GM23248 (cell line): ENCODE data around the gene PLVAP. TPM values are rescaled to one million over a fixed set of nuclear protein-coding genes. Genes with fewer than 3 reads are reported as not detected.

Source experiments
- DNase-seq: peaks from one replicate; pipeline ENCODE4 v3.0.0-alpha.2; 2015
- H2AFZ ChIP-seq: fragments of 200-600 bp; sonication (generic); 2 replicates; pipeline ENCODE4 v1.6.1; 2016; ENCODE audit warnings: antibody characterized with exemption
- H3F3A ChIP-seq: fragments of 200-600 bp; sonication (generic); 2 replicates; pipeline ENCODE4 v1.6.1; 2016; ENCODE audit warnings: mild to moderate bottlenecking, antibody characterized with exemption, mixed run types; ENCODE audit not compliant: insufficient read depth
- H3K27ac ChIP-seq: fragments of 200-600 bp; sonication (generic); 2 replicates; pipeline ENCODE4 v1.5.1; 2016; ENCODE audit warnings: mild to moderate bottlenecking
- H3K27me3 ChIP-seq: fragments of 200-600 bp; sonication (generic); replicated peaks from 2 replicates; pipeline ENCODE4 v1.6.1; 2016; ENCODE audit warnings: mild to moderate bottlenecking; ENCODE audit not compliant: insufficient read depth
- H3K36me3 ChIP-seq: fragments of 200-600 bp; sonication (generic); 2 replicates; pipeline ENCODE4 v1.6.1; 2016; ENCODE audit warnings: low read depth, mild to moderate bottlenecking
- H3K4me1 ChIP-seq: fragments of 200-600 bp; sonication (generic); 2 replicates; pipeline ENCODE4 v1.6.1; 2016; ENCODE audit warnings: mild to moderate bottlenecking; ENCODE audit not compliant: insufficient read depth
- H3K4me2 ChIP-seq: fragments of 200-600 bp; sonication (generic); one replicate; pipeline ENCODE4 v1.6.1; 2016; ENCODE audit warnings: mild to moderate bottlenecking; ENCODE audit not compliant: unreplicated experiment
- H3K4me3 ChIP-seq: fragments of 200-600 bp; sonication (generic); 2 replicates; pipeline ENCODE4 v1.5.1; 2016; ENCODE audit warnings: mild to moderate bottlenecking
- H3K79me2 ChIP-seq: fragments of 200-600 bp; sonication (generic); 2 replicates; pipeline ENCODE4 v1.6.1; 2016; ENCODE audit warnings: mild to moderate bottlenecking; ENCODE audit not compliant: insufficient read depth
- H3K9ac ChIP-seq: fragments of 200-600 bp; sonication (generic); 2 replicates; pipeline ENCODE4 v1.6.1; 2016; ENCODE audit warnings: mild to moderate bottlenecking
- H3K9me2 ChIP-seq: fragments of 200-600 bp; sonication (generic); 2 replicates; pipeline ENCODE4 v1.6.1; 2016; ENCODE audit warnings: mixed run types, mild to moderate bottlenecking, moderate library complexity; ENCODE audit not compliant: insufficient read depth
- H3K9me3 ChIP-seq: fragments of 200-600 bp; sonication (generic); one replicate; pipeline ENCODE4 v1.6.1; 2017; ENCODE audit warnings: low read depth
- H4K20me1 ChIP-seq: fragments of 200-600 bp; sonication (generic); 2 replicates; pipeline ENCODE4 v1.6.0; 2016; ENCODE audit not compliant: insufficient read depth
- EZH2 ChIP-seq: fragments of 200-600 bp; sonication (generic); IDR thresholded peaks from 2 replicates; pipeline ENCODE4 v1.6.1; 2018; ENCODE audit warnings: antibody characterized with exemption, mild to moderate bottlenecking; ENCODE audit not compliant: insufficient read depth, poor library complexity, severe bottlenecking
- EZH2phosphoT487 ChIP-seq: fragments of 200-600 bp; sonication (generic); IDR thresholded peaks from 2 replicates; pipeline ENCODE4 v1.6.1; 2018; ENCODE audit warnings: antibody characterized with exemption, moderate library complexity, mild to moderate bottlenecking, low read depth; ENCODE audit not compliant: insufficient read depth
- WGBS, 2 experiments: methylation state at CpG; one replicate each; pipeline ENCODE4 v1.1.6; 2015 to 2017; ENCODE audit warnings: low lambda C conversion rate in 2 of 2, low coverage in 1 of 2; ENCODE audit errors: missing lambda C conversion rate in 2 of 2; 5-methylcytosine and 5-hydroxymethylcytosine counted together
- in situ Hi-C: fragments of 300-500 bp; cut with MboI; formaldehyde crosslinking; loops from 2 replicates; pipeline ENCODE4 v1.15.0; 2020
- polyA plus RNA-seq: library from polyadenylated mRNA; unstranded; fragments of >200 nt; fragmentation: Nextera tagmentation; extraction: Ambion mirVana; gene quantifications from 2 replicates; pipeline ENCODE4 v1.2.1, GENCODE V29; 2016
- total RNA-seq: library from RNA; depleted of rRNA; stranded (reverse); fragments of >200 nt; shearing (Covaris generic); gene quantifications from 2 replicates; pipeline ENCODE4 v1.2.3, GENCODE V29; 2014

PLVAP gene
- total and polyA plus RNA-seq, 2 experiments from 2014 or later, result not detected

GRCh38 chr19:17341386-17341785, 35.8 kb downstream of the PLVAP start:
- no peak for DNase-seq
- H3K9me3 ChIP-seq, result no peaks in the 10 kb centered on the region
- no peak overlapping the region for H3K27ac ChIP-seq
- H3F3A ChIP-seq, result peaks cover 6% of the 10 kb centered on the region; the same call in 1 of the 2 replicates
- no peaks in the 10 kb centered on the region for H3K27me3 ChIP-seq
- no peaks in the 10 kb centered on the region for H3K4me1 ChIP-seq
- no peak overlapping the region for H3K4me3 ChIP-seq
- no peak for TF ChIP-seq EZH2phosphoT487
- TF ChIP-seq EZH2, result no peak
- H3K36me3 ChIP-seq, result no peaks in the 10 kb centered on the region
- no peaks in the 10 kb centered on the region for H4K20me1 ChIP-seq
- 92 to 96% methylated on average over 14 to 15 of the region's 15 CpGs for WGBS, 2 experiments
- H3K9ac ChIP-seq, result no peak overlapping the region
- no peaks in the 10 kb centered on the region for H3K9me2 ChIP-seq
- H2AFZ ChIP-seq, result no peak overlapping the region
- in situ Hi-C loops, result no loop called here
- H3K79me2 ChIP-seq, result no peaks in the 10 kb centered on the region
- H3K4me2 ChIP-seq, result no peak overlapping the region

DNA sequence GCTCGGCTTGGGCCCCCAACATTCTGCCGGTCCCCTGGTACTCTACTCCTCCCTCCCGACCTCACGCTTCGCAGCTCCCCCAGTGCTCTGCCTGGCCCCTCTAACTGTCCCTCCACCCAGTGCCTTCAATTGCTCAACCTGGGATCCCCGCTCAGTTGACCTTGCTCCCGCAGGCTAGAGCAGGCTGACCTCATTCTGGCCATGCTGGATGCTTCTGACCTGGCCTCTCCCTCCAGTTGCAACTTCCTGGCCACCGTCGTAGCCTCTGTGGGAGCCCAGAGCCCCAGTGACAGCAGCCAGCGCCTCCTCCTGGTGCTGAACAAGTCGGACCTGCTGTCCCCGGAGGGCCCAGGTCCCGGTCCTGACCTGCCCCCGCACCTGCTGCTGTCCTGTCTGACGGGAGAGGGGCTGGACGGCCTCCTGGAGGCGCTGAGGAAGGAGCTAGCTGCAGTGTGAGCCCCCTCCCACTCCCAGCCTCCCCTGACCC, 36.2 kb downstream of the PLVAP start:
- H3K4me2 ChIP-seq, result no peak overlapping the region
- no peak overlapping the region for H3K4me3 ChIP-seq
- no peaks in the 10 kb centered on the region for H3K79me2 ChIP-seq
- no peak overlapping the region for H2AFZ ChIP-seq
- WGBS, 2 experiments, result 73 to 79% methylated on average over 11 to 17 of the region's 17 CpGs
- no peaks in the 10 kb centered on the region for H3K9me3 ChIP-seq
- no peaks in the 10 kb centered on the region for H3K4me1 ChIP-seq
- H3K27ac ChIP-seq, result no peak overlapping the region
- H3K36me3 ChIP-seq, result no peaks in the 10 kb centered on the region
- H3K9ac ChIP-seq, result no peak overlapping the region
- no peaks in the 10 kb centered on the region for H3K27me3 ChIP-seq
- TF ChIP-seq EZH2 (no peak), EZH2phosphoT487 (no peak)
- DNase-seq, result no peak
- H4K20me1 ChIP-seq, result no peaks in the 10 kb centered on the region
- in situ Hi-C loops, result no loop called here
- H3F3A ChIP-seq, result peaks cover 6% of the 10 kb centered on the region; the same call in 1 of the 2 replicates
- no peaks in the 10 kb centered on the region for H3K9me2 ChIP-seq

- no peaks in the 10 kb centered on the region for H3K36me3 ChIP-seq
- no peak overlapping the region for H3K4me3 ChIP-seq
- H3K9ac ChIP-seq, result no peak overlapping the region
- peaks cover 6% of the 10 kb centered on the region; the same call in 1 of the 2 replicates for H3F3A ChIP-seq
- DNase-seq, result no peak
- no peaks in the 10 kb centered on the region for H3K79me2 ChIP-seq
- H4K20me1 ChIP-seq, result no peaks in the 10 kb centered on the region
- no peaks in the 10 kb centered on the region for H3K9me3 ChIP-seq
- H3K4me2 ChIP-seq, result no peak overlapping the region
- H3K9me2 ChIP-seq, result no peaks in the 10 kb centered on the region
- WGBS, 2 experiments, result 74 to 93% methylated on average over 2 to 21 of the region's 21 CpGs
- H3K4me1 ChIP-seq, result peaks cover 2% of the 10 kb centered on the region; the same call in 1 of the 2 replicates
- no peak overlapping the region for H3K27ac ChIP-seq
- in situ Hi-C loops, result no loop called here
- no peaks in the 10 kb centered on the region for H3K27me3 ChIP-seq
- no peak overlapping the region for H2AFZ ChIP-seq
- TF ChIP-seq EZH2phosphoT487, result no peak
- TF ChIP-seq EZH2, result no peak
Measured at GRCh38 chr19:17340302-17340870, 36.8 kb downstream of the PLVAP start.

DNA sequence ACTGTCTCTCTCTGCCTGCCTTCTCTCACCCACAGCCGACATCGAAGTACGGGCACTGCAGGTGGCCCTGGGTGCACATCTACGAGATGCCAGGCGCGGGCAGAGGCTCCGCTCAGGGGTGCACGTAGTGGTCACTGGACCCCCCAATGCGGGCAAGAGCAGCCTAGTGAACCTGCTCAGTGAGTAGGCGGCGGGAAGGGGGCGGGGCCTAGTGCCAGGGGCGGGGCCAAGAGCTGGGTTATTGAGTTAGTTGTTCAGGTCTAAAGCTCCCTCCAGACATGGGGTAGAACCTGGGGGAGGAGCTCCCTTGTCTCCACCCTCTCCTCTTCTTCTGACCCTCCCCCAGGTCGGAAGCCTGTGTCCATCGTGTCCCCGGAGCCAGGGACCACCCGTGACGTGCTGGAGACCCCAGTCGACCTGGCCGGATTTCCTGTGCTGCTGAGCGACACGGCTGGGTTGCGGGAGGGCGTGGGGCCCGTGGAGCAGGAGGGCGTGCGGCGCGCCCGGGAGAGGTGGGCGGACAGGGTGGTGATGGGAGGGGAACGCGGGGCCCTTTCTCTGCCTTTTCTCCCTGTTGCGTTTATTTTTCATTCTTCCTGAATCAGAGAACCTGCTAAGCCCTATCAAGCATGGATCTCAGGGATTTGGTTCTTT, 37.9 kb downstream of the PLVAP start:
- Histone ChIP-seq H3K9me2 (no peaks in the 10 kb centered on the region), H3K36me3 (no peaks in the 10 kb centered on the region), H4K20me1 (no peaks in the 10 kb centered on the region), H3K4me3 (no peak overlapping the region), H3K79me2 (no peaks in the 10 kb centered on the region), H3K9ac (no peak overlapping the region), H3K9me3 (no peaks in the 10 kb centered on the region), H3K27me3 (no peaks in the 10 kb centered on the region), H3K27ac (no peak overlapping the region), H2AFZ (no peak overlapping the region), H3K4me1 (peaks cover 7% of the 10 kb centered on the region; the same call in 1 of the 2 replicates), H3K4me2 (no peak overlapping the region), H3F3A (peaks cover 11% of the 10 kb centered on the region; the same call in 1 of the 2 replicates)
- TF ChIP-seq EZH2 (no peak), EZH2phosphoT487 (no peak)
- 92 to 96% methylated on average over 22 to 34 of the region's 34 CpGs for WGBS, 2 experiments
- in situ Hi-C loops, result no loop called here
- no peak for DNase-seq
